Effector CD8-positive, alpha-beta T cell (primary cell): ENCODE results near the gene ZNF784.

Source experiments
- DNase-seq: peaks from one replicate; lab custom pipeline; 2025; lab: John Stamatoyannopoulos, UW

ZNF784 gene

DNA sequence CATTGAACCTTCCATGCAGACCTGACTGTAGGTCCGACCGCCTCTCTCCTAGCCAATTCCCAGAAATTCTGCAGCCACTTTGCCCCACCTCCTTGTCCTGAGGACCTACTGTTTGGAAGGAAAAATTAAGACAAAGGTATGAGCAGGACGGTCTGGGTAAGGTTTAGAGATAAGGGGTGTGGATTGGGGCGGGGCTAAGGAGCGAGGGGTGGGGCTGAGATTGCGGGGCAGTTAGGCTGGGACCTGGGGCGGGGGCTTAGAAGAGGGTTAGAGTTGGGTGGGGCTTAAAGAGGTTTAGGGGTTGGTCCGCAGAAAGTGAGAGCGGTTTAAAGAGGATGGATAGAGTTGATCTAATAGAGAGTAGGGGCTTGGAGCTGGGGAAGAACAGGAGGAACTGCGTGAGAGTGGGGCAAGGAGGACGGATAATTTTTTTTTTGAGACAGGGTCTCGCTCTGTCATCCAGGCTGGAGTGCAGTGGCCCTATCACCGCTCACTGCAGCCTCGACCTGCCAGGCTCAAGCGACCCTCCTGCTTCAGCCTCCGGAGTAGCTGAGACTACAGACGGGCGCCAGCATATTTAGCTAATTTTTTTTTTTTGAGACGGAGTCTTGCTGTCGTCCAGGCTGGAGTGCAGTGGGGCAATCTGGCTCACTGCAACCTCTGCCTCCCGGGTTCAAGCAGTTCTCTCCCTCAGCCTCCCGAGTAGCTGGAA, 20.6 kb downstream of the ZNF784 start:
- DNase-seq: no peak

DNA sequence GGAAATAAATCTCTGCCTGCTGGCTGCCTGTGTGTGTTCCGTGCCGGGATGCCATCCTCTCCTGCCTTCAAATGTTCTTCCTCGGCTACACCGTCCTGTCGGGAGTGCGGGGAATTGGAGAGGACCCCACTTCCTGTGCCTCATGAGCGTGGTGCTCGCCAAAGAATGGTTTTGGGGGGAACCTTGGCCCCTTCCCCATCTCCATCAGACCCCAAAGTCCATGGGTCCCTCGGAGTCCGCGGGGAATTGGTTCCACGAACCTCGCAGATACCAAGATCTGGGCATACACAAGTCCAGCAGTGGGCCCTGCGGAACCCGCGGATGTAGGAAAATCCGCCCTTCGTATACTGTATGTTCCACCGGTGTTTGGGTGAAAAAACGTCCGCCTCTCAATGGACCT, 21.3 kb downstream of the ZNF784 start:
- DNase-seq: no peak

DNA sequence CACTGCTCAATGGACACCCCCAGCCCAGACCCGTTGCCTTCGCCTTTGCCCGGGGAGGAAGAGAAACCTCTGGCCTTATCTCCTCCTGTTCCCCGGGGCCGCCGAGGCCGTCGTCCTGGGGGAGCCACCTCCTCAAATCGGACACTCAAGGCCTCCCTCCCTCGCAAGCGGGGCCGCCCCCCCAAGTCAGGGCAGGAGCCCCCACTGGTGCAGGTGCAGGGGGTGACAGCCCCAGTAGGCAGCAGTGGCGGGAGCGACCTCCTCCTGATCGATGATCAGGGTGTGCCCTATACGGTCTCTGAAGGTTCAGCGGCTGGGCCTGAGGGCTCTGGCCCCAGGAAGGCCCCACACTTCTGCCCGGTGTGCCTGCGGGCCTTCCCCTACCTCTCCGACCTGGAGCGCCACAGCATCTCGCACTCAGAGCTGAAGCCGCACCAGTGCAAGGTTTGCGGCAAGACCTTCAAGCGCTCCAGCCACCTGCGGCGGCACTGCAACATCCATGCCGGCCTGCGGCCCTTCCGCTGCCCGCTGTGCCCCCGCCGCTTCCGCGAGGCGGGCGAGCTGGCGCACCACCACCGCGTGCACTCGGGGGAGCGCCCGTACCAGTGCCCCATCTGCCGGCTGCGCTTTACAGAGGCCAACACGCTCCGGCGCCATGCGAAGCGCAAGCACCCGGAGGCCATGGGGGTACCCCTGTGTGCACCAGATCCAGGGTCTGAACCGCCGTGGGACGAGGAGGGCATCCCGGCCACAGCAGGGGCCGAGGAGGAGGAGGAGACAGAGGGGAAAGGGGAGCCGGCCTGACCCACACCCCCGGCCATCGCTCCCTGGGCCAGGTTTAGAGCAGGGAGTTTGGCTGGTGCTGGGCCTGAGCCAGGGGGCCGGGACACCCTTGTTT, 22.0 kb downstream of the ZNF784 start:
- DNase-seq: no peak

DNA sequence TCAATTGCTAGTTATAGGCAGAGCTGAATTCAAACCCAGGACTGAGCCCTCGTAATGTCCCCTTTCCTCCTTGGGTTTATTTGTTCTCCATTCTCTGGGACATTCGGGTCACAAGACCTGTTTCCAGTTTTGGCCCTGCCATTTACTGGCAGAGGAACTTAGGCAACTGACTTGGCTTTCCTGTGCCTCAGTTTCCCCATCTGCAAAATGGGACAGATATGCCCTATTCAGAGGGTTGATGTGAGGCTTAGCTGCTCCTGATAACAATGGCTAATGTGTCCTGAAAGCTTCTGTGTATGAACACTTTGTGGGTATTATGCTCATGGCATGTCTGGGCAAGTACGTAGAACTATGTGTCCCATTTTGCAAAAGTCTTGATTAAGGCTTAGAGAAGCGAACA, 23.3 kb downstream of the ZNF784 start:
- DNase-seq: no peak

DNA sequence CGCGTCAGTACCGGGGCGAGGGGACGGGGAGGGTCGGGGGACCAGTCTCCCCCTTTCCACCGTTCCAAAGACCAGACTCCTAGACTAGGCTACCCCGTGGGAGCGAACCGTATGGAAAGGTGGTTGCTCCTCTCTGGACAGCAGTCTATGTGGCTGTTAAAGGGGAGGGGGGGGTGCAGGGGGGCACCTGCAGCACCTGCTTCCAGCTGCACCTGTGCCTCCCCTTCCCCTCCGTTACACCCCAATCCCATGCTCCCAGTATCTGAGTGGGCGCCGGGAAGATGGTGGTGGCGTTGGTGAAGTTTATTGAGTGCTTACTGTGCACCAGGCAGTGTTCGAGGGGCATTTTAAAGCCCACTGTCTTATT, 23.7 kb downstream of the ZNF784 start:
- no peak for DNase-seq

DNA sequence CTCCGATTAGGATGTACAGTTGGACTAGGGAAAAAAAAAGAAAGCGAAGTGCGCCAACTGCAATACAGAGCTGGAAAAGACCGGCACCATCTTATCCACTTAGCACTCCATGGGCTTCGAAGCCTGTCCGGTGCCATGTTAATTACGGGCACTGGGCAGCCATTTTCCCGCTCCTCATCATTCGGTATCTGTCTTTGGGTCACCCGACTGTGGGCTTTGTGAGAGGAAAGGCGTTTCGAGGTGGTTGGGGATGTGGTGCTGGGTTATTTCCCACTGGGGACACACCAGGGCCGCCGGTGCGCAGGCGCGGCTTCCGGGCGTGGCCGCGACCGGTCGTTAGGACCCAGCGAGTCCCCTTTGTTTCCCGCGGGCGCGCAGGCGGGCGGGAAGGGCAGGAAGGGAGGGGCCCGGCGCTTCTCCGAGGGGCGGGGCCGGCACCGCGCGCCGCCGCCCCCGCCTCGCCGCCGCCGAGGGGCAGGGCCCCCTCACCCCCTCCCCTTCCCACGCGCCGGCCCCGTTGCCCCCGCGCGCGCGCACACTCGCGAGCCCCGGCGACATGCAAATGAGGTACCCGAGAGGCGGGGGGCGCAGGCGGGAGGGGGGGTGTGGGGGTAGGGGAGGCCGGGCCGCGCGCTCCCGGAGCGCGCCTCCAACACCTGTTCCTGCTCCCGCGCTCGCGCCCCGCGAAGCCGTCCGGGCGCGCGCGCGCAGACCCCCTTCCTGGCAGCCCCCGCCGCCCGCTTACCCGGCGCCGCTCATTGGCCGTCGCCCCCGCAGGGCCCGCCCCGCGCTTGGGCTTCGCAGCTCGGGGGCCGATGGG, 24.3 kb downstream of the ZNF784 start, which contains the start of gene ZNF524:
TSS of gene ZNF524 (plus strand) at position 447 of the 820 bp plus-strand sequence. CDS start 1,825 bp downstream, outside the sequence.
- peak; percentile 85 for DNase-seq

DNA sequence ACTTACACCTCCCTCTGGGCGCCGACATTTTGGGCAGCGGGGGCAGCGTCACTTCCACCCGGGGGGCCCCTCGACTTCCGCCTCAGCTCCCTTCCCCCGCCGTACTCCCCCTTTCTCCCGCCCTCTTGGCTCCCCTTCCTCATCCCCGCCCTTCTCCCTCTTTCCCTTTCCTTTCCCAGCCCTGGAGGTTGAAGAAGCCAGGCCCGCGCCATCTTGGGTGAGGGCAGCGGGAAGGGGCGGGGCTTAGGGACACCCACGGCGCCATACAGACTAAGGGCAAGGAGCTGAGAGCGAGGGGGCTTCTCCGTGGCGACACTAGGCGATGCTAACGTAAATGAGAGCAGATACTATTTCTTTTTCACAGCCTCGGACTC, 24.9 kb downstream of the ZNF784 start, which contains the start of gene FIZ1:
TSS of gene FIZ1 (minus strand) at position 50 of the 374 bp plus-strand sequence. CDS start 1,652 bp downstream, outside the sequence.
- peak; percentile 94 for DNase-seq

DNA sequence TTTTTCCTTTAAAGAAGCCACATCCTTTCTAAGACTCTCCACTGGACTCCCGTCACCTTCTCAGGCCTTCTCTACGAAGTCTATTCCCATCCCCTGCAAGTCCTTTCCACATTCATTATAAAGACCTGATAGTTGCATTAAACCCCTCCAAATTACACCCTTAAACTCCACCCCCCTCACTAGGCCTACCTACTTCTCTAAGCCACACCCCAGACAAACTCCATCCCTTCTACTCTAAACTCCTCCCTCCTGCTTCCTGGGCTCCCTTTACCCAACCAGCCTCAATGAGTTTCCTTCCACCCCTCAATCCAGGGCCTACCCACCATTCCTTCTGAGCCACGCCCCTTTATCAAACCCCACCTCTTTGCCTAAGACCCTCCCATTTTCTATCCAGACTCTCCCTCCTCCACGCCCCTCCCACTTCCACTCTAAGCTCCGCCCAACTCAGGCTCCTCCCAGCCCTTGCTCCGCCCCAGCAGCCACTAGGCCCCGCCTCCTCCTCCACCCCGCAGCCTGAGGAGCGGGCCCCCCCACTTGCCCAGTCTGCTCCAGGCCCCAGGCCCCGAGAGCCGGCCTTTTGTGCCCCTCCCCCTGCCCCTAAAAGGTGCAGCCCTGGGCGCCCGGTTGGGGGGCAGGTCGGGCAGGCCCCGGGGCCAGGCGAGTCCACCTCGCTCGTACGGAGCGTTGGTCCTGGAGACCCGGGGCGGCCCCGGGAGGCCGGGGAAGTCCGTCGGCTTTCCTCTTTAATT, 25.5 kb downstream of the ZNF784 start:
- DNase-seq: peak; percentile 87

DNA sequence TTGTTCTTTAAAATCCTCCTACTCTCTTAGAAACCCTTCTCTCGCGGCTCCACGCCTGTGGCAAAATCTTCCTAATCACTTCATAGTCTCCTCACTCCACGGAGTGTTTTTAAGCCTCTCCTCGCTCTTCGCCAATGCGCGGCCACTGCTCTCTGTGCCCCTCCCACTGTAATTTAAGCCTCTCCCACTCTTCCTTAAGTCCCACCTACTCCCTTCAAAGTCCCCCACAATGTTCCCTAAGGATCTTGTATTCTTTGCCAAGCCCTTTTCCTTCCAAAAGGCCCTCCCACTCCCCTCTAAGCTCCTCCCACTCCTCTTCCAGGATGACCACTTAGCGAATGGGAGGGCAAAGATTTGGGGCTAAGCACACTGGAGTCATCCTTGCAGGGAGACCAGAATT, 26.3 kb downstream of the ZNF784 start:
- no peak for DNase-seq

DNA sequence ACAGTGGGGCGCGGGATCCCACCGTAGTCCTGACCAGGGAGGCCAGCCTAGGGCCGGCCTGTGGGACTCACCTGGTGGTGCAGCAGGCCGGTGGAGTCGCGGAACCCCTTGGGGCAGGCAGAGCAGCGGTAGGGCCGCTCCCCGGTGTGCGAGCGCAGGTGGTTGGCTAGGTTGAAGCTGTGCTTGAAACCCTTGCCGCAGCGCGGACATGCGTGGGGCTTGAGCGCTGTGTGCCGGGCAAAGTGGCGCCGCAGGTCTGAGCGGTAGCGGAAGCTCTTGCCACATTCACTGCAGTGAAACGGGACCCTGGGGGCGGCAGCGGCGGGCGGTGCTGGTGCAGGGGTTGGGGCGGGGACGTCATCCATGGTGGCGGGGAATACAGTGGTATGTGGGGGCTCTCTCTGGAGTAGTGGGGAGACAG, 26.9 kb downstream of the ZNF784 start:
- DNase-seq: no peak

DNA sequence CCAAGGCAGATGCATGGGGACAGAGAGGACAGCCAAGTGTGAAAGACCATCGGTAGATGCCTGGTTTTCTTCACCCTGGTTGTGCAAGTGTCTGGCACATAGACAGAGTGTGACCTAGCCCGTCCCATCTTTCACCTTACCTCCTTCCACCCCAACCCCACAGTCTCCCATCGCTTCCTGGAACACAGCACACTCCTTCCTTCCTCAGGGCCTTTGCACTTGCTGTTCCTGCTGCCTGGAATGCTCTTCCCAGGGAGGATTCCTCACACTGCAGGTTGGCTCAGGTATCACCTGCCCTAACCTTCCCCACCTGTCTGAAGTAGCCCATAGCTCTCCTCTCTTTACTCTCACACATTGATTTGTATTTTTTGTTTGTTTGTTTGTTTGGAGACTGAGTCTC, 28.1 kb downstream of the ZNF784 start:
- no peak for DNase-seq

DNA sequence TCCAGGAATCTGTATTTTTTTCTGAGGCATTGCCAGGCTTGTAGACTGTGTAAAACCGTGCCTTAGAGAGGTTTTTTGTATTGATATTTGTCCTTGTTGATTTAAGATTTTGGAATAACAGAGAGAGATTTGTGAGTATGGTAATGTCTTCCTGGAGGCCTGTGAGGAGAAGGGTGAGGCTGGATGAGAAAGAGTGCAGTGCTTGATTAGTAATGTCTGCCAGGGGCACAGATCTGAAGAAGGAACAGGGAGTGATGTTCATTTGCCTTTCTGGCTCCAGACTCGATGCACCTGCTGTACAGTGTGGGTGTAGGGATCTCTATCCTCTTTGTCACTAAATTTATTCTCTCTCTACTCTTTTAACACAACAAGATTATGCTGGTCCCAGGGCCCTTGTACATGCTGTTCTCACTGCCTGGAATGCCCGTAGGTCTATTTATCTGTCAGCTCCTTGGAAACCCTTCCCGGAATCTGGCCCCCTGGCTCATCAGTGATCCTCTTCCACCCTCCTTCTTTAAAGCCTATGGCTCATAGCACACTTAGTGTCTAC, 29.3 kb downstream of the ZNF784 start:
- DNase-seq: no peak

DNA sequence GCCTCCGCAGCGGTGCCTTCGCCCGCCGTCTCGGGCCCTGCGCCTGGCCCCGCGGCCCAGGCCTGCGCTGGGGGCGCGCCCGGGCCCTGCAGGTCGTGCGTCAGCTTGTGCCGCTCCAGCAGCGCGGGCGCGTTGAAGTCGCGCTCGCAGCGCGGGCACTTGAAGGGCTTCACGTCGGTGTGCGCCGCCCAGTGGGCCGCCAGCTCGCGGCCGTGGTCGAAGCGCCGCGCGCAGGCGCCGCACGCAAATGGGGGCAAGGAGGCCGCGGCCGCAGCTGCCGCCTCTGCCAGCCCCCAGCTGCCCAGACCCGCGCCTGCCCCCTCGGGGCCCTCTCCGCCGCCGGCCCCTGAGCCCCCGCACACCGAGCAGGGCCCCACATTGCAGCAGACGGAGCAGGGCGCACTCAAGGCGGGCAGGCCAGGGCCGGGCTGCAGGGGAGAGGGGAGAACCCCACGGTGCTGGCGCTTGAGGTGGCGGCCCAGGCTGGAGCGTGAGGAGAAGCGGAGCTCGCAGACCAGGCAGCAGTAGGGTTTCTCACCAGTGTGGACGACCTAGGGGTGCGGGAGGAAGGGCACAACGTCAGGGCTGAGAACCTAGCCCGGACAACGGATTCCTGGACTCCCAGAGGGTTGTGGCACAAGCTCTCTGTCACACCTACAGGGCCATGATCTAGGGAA, 31.1 kb downstream of the ZNF784 start:
- DNase-seq: no peak

DNA sequence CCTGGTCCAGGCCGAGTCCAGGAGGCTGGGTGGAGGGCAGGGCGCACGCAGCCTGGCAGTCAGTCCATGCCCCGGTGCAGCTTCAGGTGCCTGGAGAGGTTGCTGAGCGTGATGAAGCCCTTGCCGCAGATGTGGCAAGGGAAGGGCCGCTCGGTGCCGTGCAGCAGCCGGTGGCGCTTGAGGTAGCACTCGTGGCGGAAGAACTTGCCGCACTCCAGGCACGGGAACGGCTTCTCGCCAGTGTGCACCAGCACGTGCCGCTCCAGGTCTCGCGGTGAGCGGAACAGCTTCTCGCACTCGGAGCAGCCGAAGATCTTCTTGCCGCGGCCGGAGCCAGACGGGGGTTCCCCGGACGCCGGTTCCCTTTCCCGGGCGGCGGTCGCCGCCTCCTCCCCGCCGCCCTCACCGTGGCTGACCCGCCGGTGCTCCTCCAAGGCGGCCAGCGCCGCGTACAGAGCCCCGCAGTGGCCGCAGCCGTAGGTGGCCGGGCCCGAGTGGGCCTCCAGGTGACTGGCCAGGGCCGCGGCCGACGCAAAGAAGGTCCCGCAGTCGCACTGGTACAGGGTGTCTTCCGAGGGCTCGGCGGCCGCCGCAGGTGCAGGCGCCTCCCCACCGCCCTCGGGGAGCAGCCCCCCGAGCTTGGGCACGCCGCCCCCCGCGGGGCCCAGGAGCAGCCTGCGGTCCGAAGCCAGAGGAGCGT, 31.8 kb downstream of the ZNF784 start:
- DNase-seq: no peak

DNA sequence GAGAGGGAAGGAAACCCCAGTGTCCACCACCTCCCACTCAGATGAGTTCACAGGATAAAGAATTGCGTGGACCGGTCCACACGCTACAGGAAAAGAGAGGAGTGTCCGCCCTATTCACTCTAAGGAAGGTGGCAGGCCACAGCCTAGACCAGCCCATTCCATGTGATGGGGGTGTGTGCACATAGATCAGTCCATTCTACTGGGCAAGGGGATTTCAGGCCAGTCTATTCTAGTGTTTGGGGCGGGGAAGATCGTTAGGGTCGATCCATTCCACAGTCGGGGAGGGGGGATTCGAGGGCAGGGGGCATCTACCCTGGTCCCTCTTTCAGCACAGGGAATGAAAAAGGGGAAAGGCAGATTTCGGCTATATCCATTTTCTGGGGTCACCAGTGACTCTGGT, 32.8 kb downstream of the ZNF784 start:
- no peak for DNase-seq

DNA sequence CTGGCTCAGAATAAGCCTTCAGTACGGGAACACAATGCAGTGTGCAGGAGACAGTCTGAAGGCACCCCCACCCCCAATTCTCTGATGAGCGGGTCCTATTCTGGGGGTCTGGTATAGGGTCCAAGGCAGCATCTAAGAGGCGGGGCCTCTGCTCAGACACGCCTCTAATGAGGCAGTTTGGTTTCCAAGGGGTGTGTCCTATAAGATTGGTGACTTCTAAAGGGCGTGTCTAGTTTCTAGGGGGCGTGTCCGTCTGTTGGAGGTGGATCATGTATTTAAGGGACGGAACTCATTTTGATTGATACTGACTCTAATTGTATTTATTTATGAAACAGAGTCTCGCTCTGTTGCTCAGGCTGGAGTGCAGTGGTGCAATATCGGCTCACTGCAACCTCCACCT, 33.7 kb downstream of the ZNF784 start:
- DNase-seq: no peak

DNA sequence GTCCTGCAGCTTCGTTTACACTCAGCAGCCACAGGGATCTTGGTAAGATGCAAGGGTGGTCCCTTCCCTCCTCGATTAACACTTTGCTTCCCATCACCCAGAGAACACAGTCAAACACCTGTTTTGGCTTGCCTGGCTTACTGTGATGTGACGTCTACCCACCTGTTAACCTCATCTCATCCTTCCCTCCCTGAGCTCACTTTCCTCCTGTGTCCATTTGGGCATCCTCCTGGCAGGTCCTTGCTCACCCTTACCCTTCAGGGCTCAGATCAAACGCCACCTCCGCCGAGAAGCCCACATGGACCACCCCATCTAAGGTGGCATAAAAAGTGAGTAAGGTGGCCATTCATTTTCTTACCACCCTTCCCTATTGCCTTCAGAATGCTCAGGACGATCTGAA, 34.3 kb downstream of the ZNF784 start:
- DNase-seq: no peak

DNA sequence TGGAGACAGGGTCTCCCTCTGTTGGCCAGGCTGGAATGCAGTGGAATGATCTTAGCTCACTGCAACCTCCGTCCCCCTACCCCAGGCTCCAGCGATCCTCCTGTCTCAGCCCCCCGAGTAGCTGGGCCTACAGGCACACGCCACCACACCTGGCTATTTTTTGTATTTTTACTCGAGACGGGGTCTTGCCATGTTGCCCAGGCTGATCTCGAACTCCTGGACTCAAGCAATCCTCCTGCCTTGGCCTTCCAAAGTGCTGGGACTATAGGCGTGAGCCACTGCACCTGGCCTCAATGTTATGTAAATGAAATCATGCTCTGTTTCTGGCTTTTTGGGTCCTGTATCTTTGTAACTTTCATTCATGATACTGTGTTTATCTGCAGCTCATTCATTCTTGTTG, 35.6 kb downstream of the ZNF784 start:
- DNase-seq: no peak

DNA sequence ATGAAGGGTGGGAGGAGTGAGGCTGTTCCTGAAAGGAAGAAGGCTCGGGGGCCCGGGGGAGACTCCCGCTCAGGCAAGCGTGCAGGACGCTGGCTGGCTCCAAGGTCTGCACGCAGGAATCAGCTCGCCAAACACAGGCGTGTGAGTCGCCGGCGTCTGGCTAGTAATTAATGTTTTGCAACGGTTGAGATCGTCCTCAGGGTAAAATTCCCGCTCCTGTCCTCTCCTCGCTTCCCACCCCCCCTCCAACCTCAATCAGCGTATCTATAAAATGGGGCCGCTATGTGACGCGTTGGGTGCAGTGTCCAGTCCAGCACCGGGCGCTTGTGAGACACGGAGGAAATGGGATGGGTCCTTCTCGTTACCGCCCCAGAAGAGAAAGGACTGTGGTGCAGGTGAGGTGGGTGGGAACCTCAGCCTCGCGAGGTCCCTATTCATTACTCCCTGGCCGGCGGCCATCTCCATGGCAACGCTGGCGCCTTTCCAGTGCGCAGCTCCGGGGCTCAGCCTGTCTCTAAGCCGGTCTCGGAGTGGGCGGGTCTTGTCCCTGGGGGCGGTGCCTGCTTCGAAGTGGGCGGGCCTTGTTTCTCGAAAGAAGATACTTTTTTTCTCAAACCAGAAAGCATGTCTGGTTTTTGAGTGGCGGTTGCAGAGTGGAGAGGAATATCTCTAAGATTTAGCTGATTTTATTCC, 37.2 kb downstream of the ZNF784 start:
- DNase-seq: peak; percentile 92
